H4 (cell line): ENCODE results near the gene SIGMAR1. TPM values are rescaled to one million over a fixed set of nuclear protein-coding genes. Genes with fewer than 3 reads are reported as not detected.
"Not testable (repeated sequence)": the region's sequence is repeated elsewhere in the genome, so short reads cannot be mapped to it uniquely, and the experiment has no call there.

ENCODE experiments used
- DNase-seq: peaks from one replicate; pipeline ENCODE4 v3.0.0-alpha.2; 2015; ENCODE audit warnings: low spot score
- total RNA-seq: library from RNA; depleted of rRNA; stranded (reverse); fragments of >200 nt; shearing (Covaris generic); gene quantifications from 2 replicates; pipeline ENCODE4 v1.2.3, GENCODE V29; 2014

The SIGMAR1 gene
- total RNA-seq, 1 experiment from 2014 or later = 127 TPM

DNA sequence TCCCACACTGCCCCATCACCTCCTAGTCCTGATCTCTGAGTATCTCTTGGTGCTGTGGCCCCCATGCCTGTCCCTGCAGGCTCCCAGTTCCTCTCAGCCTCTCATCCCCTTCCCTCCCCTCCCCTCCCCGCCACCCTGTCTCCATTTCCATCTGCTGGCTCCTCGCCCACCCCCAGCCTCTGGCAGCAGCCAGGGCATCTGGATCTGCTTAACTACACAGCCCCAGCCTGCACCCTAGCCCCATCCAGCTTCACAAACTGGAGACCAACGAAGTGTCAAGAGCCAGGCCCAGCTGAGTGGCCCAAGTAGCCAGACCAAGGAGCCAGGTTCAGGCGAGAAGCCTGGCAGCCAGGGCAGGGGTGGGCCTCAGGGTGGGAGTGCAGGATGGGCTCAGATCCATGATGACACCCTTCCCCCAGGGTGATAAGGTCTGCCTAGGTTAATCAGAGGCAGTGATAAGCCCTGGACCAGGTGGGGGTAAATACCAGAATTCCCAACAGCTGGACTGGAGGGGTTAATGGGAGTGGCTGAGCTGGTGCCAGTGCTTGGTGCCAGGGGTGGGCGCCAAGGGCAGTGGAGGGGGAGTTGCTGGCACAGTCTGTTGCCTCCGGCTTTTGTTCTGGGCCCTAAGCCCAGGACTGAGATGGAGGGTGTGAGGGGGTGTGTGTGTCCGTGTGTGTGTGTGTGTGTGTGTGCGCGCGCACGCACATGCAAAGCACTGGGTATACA, 16.9 kb upstream of the SIGMAR1 start:
- no peak for DNase-seq

DNA sequence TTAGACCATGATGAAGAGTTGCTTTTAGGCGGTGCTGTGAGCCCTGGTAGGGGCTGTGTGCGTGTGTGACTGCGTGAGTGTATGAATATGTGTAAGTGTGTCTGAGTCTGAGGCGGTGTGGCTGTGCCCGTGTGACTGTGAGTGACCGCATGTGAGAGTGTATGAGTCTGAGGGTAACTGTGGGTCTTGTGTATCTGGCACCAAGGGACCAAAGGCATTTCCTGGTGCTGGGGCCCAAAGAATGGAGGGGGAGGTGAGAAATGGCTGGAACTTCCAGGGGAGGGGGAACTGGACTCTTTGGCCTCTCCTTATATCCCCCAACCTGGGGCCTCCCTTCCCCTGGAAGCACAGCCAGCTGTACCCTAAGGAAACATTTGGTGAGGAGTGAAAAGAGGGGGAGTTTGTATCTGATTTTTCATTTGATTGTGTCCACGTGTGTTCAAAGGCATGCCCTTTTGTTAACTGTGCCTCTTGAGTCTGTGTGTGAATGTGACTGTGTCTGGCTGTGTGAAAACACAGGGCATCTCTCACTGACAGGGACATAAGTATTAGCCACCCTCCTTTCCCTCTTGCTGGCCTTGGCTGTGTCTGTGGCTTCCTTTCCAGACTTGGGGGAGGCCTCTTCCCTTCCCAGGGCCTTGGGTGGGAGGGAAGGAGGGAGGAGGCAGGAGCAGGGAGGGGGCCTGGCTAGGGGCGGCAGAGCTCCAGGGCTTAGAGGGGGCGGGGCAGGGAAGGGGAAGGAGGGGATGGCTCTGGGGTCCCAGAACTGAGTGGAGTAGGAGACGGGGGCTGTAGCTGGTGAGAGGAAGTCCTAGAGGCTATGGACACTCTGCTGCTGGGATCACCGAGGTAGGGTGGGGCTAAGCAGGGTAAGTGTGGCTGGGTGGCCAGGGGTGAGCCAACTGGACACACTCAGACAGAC, 15.8 kb upstream of the SIGMAR1 start:
- no peak for DNase-seq

GRCh38 chr9:34652602-34653000, 15.0 kb upstream of the SIGMAR1 start:
- no peak for DNase-seq

- DNase-seq = peak; percentile 72
Measured at GRCh38 chr9:34651876-34652601, 14.5 kb upstream of the SIGMAR1 start, which contains the start of gene IL11RA. Gene IL11RA, plus strand, starts transcription at chr9:34652185. Its CDS starts 3,033 bp downstream, at chr9:34655218.

GRCh38 chr9:34651321-34651720, 13.7 kb upstream of the SIGMAR1 start:
- no peak for DNase-seq

DNA sequence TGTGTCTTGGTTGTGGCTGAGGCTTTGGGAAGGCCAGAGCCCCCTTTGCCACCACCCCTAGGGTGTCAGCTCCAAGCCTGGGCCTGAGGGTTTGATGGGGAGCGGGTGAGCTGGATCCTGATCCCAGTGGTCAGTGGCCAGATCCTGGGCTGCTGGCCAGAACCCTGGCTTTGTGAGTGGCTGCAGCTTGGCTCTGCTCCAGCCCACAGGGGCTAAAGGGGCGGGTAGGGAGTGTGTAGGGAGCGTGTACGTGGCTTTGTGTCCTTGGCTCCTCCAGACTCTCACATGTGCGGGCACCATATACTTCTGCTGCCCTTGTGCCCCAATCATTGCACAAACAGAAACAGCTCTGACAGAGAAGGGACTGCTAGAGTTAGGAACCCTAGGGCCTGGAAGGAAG, 13.2 kb upstream of the SIGMAR1 start:
- no peak for DNase-seq

- DNase-seq = no peak
Measured at GRCh38 chr9:34648673-34649072, 11.1 kb upstream of the SIGMAR1 start.

DNA sequence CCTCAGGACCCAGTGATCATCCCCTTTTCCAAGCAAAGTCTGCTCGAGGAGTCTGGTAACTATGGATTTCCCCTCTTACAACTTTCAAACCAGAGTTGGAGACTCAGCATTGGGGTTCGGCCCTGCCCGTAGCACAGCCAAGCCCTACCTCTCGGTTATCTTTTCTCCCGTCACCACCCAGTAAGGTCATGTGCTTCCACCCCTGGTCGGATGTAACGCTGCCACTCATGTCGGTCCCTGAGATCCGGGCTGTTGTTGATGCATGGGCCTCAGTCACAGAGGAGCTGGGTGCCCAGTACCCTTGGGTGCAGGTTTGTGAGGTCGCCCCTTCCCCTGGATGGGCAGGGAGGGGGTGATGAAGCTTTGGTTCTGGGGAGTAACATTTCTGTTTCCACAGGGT, 10.1 kb upstream of the SIGMAR1 start:
- no peak for DNase-seq

DNA sequence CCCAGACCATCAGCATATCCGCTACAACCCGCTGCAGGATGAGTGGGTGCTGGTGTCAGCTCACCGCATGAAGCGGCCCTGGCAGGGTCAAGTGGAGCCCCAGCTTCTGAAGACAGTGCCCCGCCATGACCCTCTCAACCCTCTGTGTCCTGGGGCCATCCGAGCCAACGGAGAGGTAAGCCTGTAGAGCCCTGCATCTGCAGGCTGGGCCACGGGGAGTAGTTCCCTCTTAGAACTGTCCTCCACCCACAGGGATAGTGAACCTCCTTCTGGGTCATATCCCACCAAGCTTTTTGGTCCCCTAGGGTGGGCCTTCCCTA, 9.5 kb upstream of the SIGMAR1 start:
- no peak for DNase-seq

DNA sequence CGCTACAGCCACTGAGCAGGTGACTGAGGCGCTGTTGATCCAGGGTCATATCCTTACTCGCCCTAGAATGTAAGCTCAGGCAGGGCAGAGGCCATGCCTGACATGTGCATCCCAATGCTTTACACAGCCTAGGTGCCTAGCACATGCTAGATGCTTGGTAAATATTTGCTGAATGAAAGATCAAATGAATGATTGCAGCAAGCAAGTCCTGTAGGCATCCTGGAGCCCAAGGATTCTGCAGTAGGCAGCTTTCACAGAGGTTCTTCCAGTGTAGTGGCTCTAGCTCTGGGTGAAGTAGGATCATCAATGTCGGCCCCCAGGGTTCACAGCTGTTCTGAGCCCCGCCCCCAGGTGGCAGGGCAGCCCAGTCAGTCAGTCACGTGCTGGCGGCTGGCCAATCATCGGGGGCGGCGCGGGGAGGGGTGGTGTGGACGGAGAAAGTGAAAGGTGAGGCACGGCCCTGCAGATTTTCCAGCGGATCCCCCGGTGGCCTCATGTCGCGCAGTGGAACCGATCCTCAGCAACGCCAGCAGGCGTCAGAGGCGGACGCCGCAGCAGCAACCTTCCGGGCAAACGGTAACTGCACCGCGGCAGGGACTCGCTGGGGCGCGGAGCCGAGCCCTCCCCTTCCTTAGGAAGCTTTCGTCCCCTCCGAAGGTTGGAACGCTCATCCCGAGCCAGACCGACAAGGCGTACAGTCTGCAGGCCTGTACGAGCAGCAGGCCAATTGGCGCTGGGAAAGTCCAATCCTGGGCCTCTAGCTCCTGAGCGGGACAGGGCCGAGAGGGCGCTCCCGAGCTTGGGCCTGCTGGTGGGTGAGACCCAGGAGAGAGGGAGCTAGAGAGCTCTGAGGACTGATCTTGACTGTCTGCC, 8.9 kb upstream of the SIGMAR1 start, which contains the start of gene GALT:
Gene GALT, plus strand, starts transcription at position 465 of the 873 bp plus-strand sequence. Its CDS starts 30 bp downstream, at position 495.
- DNase-seq = peak; percentile 87

- no peak for DNase-seq
Measured at GRCh38 chr9:34644766-34645314, 7.3 kb upstream of the SIGMAR1 start.

- no peak for DNase-seq
Measured at GRCh38 chr9:34642679-34643078, 5.1 kb upstream of the SIGMAR1 start.

DNA sequence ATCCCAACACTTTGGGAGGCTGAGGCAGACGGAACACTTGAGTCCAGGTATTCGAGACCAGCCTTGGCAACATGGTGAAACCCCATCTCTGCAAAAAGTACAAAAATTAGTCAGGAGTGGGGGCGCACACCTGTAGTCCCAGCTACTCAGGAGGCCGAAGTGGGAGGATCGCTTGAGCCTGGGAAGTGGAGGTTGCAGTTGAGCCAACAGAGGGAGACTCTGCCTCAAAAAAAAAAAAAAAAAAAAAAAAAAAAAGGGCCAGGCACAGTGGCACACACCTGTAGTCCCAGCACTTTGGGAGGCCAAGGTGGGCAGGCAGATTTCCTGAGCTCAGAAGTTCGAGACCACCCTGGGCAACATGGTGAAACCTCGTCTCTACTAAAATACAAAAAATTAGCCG, 1.7 kb upstream of the SIGMAR1 start:
- not testable (repeated sequence) for DNase-seq

DNA sequence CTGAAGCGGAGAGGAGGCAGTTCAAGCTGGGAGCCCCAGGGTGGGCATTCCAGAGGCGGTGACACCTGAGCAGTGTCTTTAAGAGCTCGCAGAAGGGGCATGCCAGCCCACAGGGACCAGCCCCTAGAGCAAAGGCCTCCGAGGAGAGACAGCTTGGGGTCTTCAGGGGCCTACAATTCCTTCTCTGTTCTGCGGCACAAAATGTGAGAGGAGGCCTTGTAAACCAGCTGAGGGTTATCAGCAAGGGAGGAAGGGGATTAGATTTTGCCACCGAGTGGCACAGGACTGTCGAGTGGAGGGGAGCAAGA, 505 bp upstream of the SIGMAR1 start:
- DNase-seq = no peak

DNA sequence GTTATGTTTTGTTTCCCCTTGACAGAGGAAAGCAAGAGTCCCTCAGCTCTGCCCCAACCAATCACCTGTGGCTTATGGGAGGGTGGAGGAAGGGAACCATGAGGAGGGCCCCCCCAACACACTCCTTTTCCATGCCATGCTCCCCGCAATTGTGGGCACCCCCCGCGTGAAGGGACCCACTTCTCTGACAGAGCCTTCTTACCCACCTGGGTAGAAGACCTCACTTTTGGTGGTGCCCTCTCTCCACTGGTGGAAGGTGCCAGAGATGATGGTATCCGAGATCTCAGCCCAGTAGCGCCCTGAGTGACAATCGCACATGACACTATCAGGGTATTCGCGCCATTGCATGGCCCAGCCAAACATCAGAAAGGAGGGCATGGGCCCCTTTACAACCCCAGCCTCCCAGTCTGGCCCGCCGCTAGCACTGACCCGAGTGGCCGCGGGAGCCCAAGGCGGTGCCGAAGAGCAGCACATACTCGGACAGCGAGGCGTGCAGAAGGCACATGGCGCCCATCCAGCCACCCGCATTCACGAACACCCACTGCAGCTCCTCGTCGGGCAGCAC, 714 bp downstream of the SIGMAR1 start:
- no peak for DNase-seq

DNA sequence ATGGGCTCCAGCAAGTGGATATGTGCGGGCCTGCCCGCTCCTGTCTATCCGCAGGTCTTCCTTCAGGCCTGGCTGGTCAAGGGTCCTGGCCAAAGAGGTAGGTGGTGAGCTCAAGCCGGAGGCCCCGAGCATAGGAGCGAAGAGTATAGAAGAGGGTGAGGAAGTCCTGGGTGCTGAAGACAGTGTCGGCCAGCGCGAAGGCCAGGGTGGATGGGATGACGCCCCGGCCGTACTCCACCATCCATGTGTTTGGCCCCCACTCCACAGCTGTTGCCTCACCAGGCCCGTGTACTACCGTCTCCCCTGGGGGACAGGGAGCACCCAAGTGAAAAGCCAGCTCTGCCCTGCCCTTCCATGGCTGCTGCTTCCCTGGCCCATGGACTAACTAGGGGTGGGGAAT, 2.0 kb downstream of the SIGMAR1 start:
- no peak for DNase-seq

- no peak for DNase-seq
Measured at GRCh38 chr9:34634551-34635248, 2.9 kb downstream of the SIGMAR1 start.

- DNase-seq = peak; percentile 66
Measured at GRCh38 chr9:34633851-34634550, 3.6 kb downstream of the SIGMAR1 start.

GRCh38 chr9:34633166-34633565, 4.4 kb downstream of the SIGMAR1 start:
- DNase-seq = no peak
